ENCODE results near the gene HRH2.

- TF ChIP-seq POLR2A (IDR thresholded peaks at IDR 0.05; ENCODE audit: low read length) (no peak), GATA1 (IDR thresholded peaks at IDR 0.05; ENCODE audit: low read depth, low read length) (no peak)
These were observed 18.0 kb downstream of the HRH2 start for GRCh38 chr5:175675873-175676272.
